Retinal pigment epithelial cell (primary cell): ENCODE results near the gene PBX3.

Experiments used
- DNase-seq: peaks from one replicate; pipeline ENCODE4 v3.0.0-alpha.2; 2010; ENCODE audit warnings: low read depth
- H3K4me3 ChIP-seq: 2 replicates; pipeline ENCODE4 v1.5.1; 2011; ENCODE audit warnings: mild to moderate bottlenecking, low read length, control low read depth, moderate library complexity
- CTCF ChIP-seq: conservative IDR thresholded peaks from 2 replicates; pipeline ENCODE4 v1.5.1; 2011; ENCODE audit warnings: low read depth, low read length, control low read depth, inconsistent platforms

Gene PBX3

GRCh38 chr9:125968714-125969374, 221.7 kb downstream of the PBX3 start:
- H3K4me3 ChIP-seq: no peak overlapping the region
- no peak for DNase-seq
- TF ChIP-seq CTCF: no peak

- no peak for TF ChIP-seq CTCF
- DNase-seq: no peak
- no peak overlapping the region for H3K4me3 ChIP-seq
These were observed 222.3 kb downstream of the PBX3 start for GRCh38 chr9:125969462-125969861.

- no peak for TF ChIP-seq CTCF
- DNase-seq: no peak
- H3K4me3 ChIP-seq: no peak overlapping the region
These were observed 222.7 kb downstream of the PBX3 start for GRCh38 chr9:125969868-125970267.

GRCh38 chr9:125970340-125970739, 223.2 kb downstream of the PBX3 start:
- DNase-seq: no peak
- H3K4me3 ChIP-seq: no peak overlapping the region
- TF ChIP-seq CTCF: no peak

- no peak for DNase-seq
- no peak overlapping the region for H3K4me3 ChIP-seq
- no peak for TF ChIP-seq CTCF
These were observed 223.9 kb downstream of the PBX3 start for GRCh38 chr9:125971050-125971449.

GRCh38 chr9:125972012-125972729, 225.0 kb downstream of the PBX3 start:
- no peak for TF ChIP-seq CTCF
- no peak for DNase-seq
- H3K4me3 ChIP-seq: no peak overlapping the region

GRCh38 chr9:125973547-125973946, 226.4 kb downstream of the PBX3 start:
- no peak overlapping the region for H3K4me3 ChIP-seq
- no peak for DNase-seq
- no peak for TF ChIP-seq CTCF
